NCI-H187 (cell line): ENCODE results near the gene GAS6.
A peak's percentile ranks its signal among the peaks of the same experiment; 100 is the strongest.

Experiments used
- DNase-seq, 2 experiments: peaks; one replicate each; lab custom pipeline; 2025; lab: John Stamatoyannopoulos, UW

Gene GAS6

GRCh38 chr13:113819731-113820715, 43.9 kb downstream of the GAS6 start:
- DNase-seq: no peak

DNA sequence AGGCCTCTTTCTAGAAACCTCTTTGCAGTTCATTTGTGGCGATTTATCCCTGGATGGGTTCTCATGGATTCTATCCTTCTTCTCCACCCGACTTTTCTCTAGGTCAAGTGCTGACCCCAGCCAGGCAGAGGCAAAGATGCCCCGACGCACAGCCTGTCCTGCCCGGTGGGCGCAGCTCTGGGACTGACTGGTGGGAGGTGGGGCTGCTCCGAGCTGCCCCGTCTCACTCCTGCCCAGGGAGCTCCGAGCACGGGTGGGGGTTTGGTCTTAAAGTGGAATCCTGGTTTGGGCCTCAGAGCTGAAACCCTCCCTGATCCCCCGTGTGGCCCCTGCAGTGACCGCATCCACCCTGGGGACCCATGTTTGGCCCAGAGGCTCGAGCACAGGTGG, 44.5 kb downstream of the GAS6 start:
- no peak for DNase-seq

DNA sequence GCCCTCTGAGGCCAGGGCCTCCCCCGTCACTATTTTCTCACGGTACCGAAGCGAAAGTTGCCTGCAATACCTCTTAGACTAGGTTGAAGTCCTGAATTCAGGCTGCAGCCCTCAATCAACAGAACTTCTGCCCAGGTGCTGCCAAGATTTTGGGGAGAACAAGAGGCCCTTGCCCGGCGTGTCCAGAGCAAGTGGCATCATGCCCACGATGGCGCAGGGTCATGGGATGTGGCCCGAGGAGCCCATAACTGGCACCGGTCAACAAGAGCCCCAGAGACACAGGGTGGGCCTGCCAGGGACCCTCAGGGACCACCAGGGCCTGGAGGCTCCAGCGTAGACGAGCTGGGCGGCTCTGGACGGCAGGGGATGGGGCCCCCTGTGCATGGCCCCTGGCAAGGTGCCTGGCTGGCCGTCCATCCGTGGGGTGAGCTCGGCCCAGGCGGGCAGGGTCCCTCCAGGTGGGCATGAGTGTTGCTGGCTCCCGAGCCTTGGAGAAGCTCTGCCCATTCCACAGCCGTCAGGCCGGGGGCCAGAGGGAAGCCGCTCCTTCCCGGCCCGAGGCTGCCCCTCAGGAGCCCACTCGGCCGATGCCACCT, 45.1 kb downstream of the GAS6 start:
- DNase-seq: no peak

DNA sequence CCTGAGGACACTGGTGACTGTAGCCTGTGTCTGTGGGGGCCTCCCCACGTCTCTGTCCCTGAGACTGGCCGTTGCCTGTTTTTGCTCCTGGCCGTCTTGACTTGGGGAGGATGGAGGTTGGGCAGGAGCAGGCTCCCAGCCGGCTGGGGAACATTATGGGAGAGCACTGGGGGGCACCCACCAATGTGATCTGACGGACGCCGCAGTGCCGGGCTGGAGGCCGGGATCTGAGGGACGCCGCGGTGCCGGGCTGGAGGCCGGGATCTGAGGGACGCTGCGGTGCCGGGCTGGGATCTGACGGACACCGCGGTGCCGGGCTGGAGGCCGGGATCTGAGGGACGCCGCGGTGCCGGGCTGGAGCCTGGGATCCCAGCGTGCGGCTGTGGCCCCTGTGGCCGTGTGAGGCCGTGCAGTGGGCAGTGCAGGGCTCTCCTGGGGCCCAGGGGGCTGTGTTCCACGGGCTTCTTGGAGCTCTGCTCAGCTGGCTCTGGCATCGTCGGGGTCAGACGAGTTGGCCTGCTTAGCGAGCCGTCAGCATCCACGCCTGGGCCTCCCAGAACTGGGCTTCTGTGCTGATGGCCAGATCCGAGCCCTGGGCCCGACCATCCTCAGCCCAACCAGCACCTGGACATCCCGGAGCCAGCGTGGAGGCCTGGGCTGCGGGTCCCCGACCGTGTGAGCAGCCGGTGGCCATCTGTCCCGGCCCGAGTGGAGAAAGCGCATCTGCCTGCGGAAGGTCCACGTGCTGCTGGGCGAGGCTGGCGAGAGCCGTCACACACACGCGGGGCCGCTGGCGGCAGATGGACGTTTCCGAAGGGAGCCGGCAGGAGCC, 45.8 kb downstream of the GAS6 start:
- DNase-seq: no peak

DNA sequence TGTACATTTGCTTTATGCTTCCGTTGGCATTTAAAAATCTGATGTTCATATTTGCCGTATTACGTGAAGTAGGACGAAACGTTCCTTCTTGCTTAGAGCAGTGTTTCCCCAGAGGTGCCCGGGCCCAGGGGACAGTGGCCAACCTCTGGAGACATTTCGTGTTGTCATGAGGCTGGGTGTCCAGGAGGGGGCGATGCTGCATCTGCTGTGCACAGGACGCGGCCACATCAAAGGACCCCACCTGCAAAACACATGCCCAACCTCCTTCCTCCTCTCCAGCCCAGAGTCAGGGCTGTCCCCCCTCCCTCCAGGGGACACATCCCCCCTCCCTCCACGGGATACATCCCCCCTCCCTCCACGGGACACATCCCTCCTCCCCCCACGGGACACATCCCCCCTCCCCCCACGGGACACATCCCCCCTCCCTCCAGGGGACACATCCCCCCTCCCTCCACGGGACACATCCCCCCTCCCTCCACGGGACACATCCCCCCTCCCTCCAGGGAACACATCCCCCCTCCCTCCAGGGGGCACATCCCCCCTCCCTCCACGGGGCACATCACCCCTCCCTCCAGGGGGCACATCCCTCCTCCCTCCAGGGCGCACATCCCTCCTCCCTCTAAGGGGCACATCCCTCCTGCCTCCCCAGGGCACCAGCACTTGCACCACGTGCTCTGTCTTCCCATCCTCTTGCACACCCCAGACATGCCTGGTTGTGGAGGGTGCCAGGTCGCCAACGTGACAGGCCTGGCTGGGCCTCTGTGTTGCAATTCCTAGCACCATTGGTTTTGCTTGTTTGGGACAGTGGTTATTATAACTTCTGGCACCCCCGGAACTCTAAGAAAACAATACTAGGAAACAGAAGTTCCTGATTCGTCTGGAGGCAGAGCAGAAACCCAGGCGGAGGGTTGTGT, 46.7 kb downstream of the GAS6 start:
- peak; percentile 71 to 74 for DNase-seq

- no peak for DNase-seq
These were observed 47.5 kb downstream of the GAS6 start for GRCh38 chr13:113816254-113816929.

- DNase-seq: no peak
These were observed 48.5 kb downstream of the GAS6 start for GRCh38 chr13:113815151-113816058.

GRCh38 chr13:113814435-113814821, 49.4 kb downstream of the GAS6 start:
- peak in 1 of 2 experiments; percentile 46 for DNase-seq

DNA sequence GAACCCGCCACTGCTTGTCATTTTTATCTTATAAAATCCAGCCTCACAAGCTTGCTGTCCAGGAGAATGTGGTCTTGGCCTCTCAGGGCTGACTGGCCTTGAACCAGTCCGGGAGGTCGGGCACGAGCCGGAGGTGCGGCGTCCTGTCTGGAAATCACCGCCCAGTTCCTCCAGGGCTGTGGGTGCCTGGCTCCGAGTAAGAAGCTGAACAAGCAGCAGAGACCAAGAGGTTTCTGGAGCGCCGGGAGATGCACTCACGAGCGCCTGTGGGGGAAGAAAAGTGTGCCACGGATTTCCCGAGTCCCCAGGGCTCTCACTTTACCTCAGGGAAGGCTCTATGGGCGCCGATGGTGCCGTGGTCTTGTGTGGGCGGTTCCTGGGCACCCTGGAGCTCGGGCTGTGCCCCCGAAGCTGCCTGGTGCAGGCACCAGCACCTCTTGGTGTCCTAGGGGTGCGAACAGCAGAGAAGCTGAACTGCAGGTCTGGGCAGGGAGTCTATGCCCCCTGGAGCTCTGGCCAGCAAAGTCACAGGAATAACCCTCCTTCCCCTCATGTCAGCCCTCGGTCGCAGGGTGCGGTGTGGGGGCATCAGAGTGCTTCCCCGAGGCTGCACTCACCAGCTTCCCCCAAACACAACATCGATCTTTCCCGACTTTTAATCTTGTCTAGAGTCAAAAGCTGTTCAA, 50.0 kb downstream of the GAS6 start:
- DNase-seq: no peak

DNA sequence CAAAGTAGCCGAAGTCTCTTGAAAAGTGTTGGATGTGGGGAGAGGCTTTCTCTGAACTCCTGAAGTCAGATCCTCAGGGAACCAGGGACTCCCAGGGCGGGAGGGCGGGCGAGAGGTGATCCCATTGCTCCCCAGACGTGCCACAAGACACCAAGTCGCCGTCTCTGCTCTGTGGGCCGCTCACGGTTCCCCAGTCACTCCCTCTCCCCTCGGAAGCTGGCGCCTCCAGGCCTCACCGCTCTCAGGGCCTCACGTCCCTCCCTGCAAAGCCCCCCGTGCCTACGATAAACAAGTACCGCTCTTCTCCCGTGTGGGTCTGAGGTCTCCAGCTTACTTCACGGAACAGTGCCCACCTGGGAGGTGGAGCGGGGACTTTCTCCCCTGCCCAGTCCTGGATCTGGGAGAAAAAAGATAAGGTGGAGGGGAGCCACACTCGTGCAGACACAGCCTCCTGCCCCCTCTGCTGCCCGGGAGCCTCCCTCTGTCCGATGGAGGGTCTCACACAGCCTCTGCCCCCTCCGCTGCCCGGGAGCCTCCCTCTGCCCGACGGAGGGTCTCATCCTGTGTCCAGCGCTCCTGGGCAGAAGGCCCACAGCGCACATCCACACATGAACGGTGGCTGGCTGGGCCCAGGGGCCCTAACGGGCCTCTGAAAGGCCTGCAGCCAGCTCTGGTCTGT, 50.7 kb downstream of the GAS6 start:
- DNase-seq: no peak

- no peak for DNase-seq
These were observed 51.5 kb downstream of the GAS6 start for GRCh38 chr13:113812178-113813040.

- DNase-seq: no peak
These were observed 52.6 kb downstream of the GAS6 start for GRCh38 chr13:113811081-113811928.

- DNase-seq: no peak
These were observed 53.2 kb downstream of the GAS6 start for GRCh38 chr13:113810640-113811039.

DNA sequence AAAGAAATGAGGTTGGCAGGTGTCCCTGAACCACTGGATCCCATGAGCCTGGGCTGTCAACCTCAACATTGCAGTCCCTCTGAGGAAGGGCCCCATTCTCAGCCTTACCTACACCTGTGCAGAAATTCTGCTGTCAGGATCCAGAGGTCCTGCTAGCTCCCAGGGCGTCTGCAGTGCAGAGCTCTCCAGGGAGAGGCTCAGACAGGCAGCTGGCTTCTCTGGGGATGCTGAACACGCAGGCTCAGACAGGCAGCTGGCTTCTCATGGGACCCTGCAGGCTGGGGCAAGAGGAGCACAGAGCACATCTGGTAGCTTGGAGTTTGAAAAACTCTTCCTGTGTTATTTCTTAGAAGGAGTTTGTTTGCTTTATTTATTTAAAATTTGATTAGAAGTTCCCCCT, 53.9 kb downstream of the GAS6 start:
- no peak for DNase-seq

- DNase-seq: no peak
These were observed 55.6 kb downstream of the GAS6 start for GRCh38 chr13:113808058-113808834.

DNA sequence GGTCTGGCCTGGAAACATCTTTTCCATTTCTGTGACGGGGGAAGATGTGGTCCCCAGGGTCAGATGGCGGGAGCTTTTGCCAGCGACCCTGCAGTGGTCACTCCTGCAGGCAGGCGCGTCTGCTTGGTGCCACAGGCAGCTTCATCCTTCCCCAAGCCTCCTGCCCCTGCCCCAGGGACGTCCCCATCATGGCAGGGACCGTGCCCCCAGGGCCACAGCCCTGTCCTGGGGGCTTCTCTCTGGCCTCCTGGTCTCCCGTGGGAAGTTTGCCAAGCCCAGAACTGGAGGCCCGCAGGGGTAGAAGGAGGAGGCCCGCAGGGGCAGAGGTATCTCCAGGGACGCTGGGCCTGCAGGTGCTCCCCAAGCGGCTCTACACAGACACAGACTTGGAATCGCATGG, 57.4 kb downstream of the GAS6 start:
- DNase-seq: no peak
